ENCODE results near the gene APOD.
"Not testable (repeated sequence)": the region's sequence is repeated elsewhere in the genome, so short reads cannot be mapped to it uniquely, and the experiment has no call there.

Gene APOD

GRCh38 chr3:195583831-195584542 is at the start of gene APOD:
Gene APOD (minus strand): TSS chr3:195583940. CDS start chr3:195579461, 4,479 bp downstream.
- DNase-seq = no peak

- DNase-seq = not testable (repeated sequence)
These were observed 49.6 kb upstream of the APOD start for GRCh38 chr3:195633351-195633750.

GRCh38 chr3:195632501-195633185 is 48.9 kb upstream of the APOD start:
- not testable (repeated sequence) for DNase-seq

- DNase-seq = not testable (repeated sequence)
These were observed 48.3 kb upstream of the APOD start for GRCh38 chr3:195632046-195632445.

GRCh38 chr3:195630938-195631495 is 47.3 kb upstream of the APOD start:
- not testable (repeated sequence) for DNase-seq

DNA sequence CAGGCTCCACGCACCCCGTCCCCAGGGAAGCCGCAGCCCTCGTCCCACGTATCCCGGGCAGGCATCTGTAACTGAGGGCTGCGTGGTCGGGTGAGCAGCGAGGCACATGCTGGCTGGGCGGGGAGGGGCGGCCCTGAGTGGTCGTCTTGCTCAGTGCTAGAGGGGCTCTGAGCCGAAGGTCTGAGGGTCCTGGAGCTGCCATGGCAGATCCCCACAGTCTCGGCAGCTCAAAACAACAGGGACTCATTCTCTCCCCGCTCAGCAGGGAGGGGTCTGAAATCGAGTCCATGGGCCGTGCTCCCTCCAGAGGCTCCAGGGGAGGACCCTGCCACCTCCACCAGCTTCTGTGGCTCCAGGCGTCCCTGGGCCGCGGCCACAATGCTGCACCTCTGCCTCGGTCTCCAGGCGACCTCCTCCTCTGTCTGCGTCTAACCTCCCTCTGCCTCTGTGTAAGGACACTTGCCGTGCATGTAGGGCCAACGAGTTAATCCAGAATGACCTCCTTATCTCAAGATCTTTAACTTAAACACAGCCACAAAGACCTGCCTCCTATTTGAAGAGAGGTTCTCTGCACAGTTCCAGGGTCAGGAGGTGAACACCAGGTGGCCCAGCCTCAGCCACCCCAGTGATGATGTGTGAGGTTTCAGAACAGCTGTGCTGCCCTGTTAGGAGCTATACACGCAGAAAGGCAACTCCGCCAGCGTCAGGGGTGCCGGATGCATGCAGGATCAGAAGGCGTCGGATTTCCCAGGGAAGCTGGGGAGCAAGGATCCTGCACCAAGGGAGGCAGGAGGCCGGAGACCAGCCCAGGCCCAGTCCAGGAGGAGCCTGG is 46.6 kb upstream of the APOD start:
- DNase-seq = not testable (repeated sequence)

DNA sequence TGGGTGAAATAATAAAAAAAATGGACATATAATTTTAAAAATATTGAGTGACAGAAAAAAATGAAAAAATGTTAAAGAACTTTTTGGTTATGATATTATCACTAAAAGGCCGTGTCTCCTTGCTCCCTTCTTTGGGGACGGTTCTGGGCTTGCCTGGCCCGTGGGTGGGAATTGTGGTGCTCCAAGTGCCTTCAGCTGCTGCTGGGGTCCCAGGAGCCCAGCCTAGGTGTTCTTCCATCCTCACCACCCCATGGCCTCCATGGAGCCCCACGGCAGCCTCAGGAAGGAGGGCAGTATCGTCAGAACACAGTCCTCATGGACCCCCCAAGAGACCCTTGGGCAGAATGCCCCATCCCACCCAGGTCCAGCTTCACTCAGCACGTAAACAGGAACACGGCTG is 45.9 kb upstream of the APOD start:
- not testable (repeated sequence) for DNase-seq

DNA sequence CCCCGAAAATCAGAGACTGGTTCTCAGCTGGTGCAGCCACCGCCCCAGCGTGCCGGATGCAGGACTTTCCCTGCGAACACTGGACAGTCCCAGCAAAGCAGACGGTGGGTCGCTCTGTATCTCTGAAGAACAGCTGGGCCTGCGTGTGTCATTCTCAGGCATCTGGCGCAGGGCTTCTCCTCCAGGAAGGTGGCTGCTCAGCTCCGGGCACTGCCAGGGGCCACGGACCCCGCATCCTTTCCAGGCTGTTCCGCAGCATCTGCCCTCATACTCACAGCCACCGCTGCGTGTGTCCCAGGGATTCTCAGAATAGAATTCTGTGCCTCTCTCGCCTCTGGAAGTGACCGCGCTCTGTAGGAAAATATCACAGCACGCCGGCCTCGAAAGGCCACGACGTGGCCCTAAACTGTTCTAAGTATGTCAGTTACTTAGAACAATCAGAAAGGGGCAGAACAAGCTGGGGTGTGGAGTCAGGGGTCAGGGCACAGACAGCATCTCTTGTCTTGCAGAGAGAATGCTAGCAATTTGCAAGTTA is 44.7 kb upstream of the APOD start:
- not testable (repeated sequence) for DNase-seq

DNA sequence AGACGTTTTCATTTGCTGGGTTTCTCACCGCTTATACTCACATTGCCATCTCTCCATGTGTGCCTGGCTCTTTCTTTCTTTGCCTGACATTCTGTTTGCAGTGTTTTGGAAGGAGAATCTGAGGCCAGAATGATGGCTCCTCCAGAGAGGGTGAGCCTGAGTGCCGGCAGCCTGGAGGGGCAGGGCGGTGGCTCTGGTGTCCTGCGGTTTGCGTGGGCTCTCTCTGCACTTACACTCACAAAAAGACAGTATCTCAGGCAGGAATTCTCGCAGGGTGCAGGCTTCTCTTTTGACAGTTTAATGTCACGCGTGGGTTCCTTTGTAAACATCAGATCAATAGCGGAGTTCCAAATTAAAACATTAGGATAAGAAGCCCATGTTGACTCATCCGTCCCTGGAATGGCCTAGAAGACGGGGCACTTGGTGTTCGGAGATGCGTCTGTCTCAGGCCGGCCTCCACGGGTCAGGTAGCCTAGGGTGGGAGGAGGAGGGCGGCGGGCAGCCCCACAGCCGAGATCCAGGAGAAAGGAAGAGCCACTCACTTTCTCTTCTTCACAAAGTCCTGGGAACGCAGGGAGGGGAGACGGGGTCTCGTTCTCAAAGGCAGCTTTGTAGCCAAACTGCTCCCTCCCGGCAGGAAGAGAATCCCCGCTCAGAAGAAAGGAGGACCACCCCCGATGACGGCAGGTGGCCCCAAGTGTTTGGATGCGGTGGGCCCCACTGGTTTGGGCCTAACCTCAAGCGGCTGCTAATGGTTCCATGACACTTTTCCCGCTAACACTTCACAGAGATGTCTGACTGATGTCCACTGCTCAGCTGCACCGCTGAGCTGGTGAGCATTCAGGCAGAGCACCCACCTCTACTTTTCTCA is 44.0 kb upstream of the APOD start:
- not testable (repeated sequence) for DNase-seq

DNA sequence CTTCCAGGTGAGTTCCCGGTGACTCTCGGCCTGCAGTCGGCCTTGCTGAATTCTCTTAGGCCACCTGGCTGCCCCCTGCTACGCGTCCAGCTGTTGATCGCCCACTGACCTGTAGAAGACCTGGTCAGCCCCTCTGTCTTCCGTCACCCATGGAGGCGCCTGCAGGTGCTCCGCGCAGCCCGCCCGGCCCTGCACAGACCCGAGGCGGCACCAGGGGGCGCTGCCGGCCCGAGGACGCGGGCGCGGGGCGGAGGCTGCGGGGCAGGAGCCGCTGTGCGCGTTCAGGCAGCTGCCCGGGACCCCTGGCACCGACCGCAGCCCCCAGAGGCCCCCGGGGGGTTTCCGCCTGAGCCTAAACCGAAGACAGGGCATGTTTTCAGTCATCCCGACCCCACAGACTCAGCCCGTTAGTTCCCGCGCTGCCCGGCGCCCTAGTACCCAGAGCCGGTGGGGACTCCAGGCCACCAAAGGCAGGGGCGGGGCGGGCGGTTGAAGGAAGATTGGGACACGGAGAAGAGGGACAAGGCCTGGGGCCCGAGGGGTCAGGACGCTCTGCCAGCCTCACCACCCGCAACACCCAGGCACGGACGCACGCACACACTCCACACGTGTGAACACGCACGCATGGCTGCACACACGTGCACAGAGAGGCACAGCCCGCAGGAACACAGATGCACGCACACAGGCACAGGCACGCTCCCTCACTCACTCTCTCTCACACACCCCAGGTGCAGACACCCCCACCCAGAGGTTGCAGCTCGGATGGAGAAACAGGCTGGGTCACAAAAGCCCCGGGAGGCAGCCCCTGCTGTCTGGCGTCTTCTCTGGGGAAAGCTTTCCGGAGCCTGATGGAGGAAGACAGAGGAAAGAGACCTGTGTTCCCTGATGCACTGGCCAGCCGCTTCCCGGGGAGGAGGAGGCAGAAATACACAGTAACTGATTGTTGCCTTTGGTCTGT is 41.1 kb upstream of the APOD start:
- DNase-seq = not testable (repeated sequence)

- DNase-seq = not testable (repeated sequence)
These were observed 40.4 kb upstream of the APOD start for GRCh38 chr3:195624171-195624570.

GRCh38 chr3:195623217-195623965 is 39.7 kb upstream of the APOD start:
- not testable (repeated sequence) for DNase-seq

- DNase-seq = not testable (repeated sequence)
These were observed 38.9 kb upstream of the APOD start for GRCh38 chr3:195622523-195623170.

GRCh38 chr3:195622012-195622411 is 38.3 kb upstream of the APOD start:
- DNase-seq = not testable (repeated sequence)

DNA sequence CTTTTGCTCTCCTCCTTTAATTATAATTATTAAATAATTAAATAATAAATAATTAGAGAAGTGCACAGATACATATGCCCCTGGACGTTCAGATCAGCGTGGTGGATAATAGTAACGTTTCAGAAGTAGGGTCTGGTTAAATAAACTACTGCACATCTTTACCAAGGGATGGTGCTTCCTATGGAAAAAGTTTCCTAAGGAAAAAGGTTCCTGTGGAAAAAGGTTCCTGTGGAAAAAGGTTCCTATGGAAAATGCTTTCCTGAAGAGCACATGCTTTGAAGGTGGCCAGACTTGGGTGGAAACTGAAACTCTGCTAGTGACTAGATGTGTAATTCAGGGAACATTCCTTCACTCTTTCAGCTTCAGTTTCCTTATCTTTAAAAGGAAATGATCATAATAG is 37.4 kb upstream of the APOD start:
- not testable (repeated sequence) for DNase-seq

DNA sequence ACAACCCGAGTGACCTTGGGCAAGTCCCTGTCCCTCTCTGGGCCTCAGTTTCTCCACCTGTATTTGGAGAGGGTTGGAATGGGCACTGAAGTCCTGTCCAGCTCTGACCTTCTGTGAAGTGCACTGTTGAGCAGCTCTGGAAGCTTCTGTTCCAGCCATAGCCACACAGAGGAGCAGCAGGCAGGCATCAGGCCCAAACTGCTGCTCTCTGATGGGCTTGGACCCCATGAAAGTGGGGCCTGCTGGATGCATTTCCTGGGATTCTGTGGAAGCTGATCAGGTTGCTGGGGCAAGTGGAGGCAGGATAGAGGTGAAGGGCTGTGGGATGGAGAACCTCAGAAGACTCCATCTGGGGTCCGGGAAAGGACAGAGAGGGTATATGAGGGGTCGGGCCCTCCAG is 36.7 kb upstream of the APOD start:
- DNase-seq = not testable (repeated sequence)

GRCh38 chr3:195619591-195620369 is 36.0 kb upstream of the APOD start:
- DNase-seq = not testable (repeated sequence)

Measured in hematopoietic multipotent progenitor cell treated with erythropoietin and hydrocortisone succinate and interleukin-3 and kit ligand, for 6 days (in vitro differentiated cells).